Type B pancreatic cell (in vitro differentiated cells): ENCODE data around the gene CELF3. TPM values are rescaled to one million over a fixed set of nuclear protein-coding genes. Genes with fewer than 3 reads are reported as not detected.

Source experiments
- DNase-seq: peaks from one replicate; pipeline ENCODE4 v3.0.0; 2021; ENCODE audit warnings: mixed read lengths; ENCODE audit not compliant: unreplicated experiment; ENCODE audit errors: extremely low spot score
- H3K27ac Mint-ChIP-seq: 2 replicates; pipeline ENCODE4 v1.8.0; 2021; ENCODE audit warnings: mild to moderate bottlenecking, mixed read lengths
- H3K27me3 Mint-ChIP-seq: 2 replicates; pipeline ENCODE4 v1.8.0; 2021; ENCODE audit warnings: mixed read lengths
- H3K36me3 Mint-ChIP-seq: 2 replicates; pipeline ENCODE4 v1.8.0; 2021; ENCODE audit warnings: mixed read lengths
- H3K4me1 Mint-ChIP-seq: one replicate; pipeline ENCODE4 v1.8.0; 2021; ENCODE audit warnings: mixed read lengths; ENCODE audit not compliant: unreplicated experiment
- H3K4me3 Mint-ChIP-seq: 2 replicates; pipeline ENCODE4 v1.8.0; 2021; ENCODE audit warnings: mild to moderate bottlenecking, mixed read lengths
- H3K9me3 Mint-ChIP-seq: 2 replicates; pipeline ENCODE4 v1.8.0; 2021; ENCODE audit warnings: mixed read lengths
- CTCF ChIP-seq: fragments of 200-600 bp; sonication (generic); conservative IDR thresholded peaks from 2 replicates; pipeline ENCODE4 v1.5.0; 2021; ENCODE audit warnings: antibody characterized with exemption, mild to moderate bottlenecking
- total RNA-seq: library from RNA; stranded (reverse); gene quantifications from 2 replicates; pipeline ENCODE4 v1.2.1, GENCODE V29; 2021; ENCODE audit warnings: low replicate concordance

CELF3 gene
- total RNA-seq, 1 donor from 2014 or later = 17.9 TPM

- peak overlapping the region; percentile 39 for H3K27ac Mint-ChIP-seq
- H3K9me3 Mint-ChIP-seq = no peaks in the 10 kb centered on the region
- peaks cover 14% of the 10 kb centered on the region for H3K4me1 Mint-ChIP-seq
- no peak for TF ChIP-seq CTCF
- H3K36me3 Mint-ChIP-seq = no peaks in the 10 kb centered on the region
- H3K4me3 Mint-ChIP-seq = peak overlapping the region; percentile 9
- H3K27me3 Mint-ChIP-seq = peaks cover 50% of the 10 kb centered on the region
- DNase-seq = no peak
These were observed 2.7 kb downstream of the CELF3 start for GRCh38 chr1:151713874-151714273.

GRCh38 chr1:151713044-151713443 is 3.6 kb downstream of the CELF3 start:
- Mint-ChIP-seq H3K9me3 (no peaks in the 10 kb centered on the region), H3K36me3 (no peaks in the 10 kb centered on the region), H3K4me1 (peaks cover 13% of the 10 kb centered on the region), H3K4me3 (no peak overlapping the region), H3K27ac (no peak overlapping the region), H3K27me3 (peaks cover 42% of the 10 kb centered on the region)
- TF ChIP-seq CTCF = no peak
- no peak for DNase-seq

- H3K36me3 Mint-ChIP-seq = no peaks in the 10 kb centered on the region
- H3K27ac Mint-ChIP-seq = peak overlapping the region; percentile 29
- H3K4me1 Mint-ChIP-seq = peaks cover 3% of the 10 kb centered on the region
- H3K9me3 Mint-ChIP-seq = no peaks in the 10 kb centered on the region
- peak overlapping the region; percentile 22 for H3K4me3 Mint-ChIP-seq
- TF ChIP-seq CTCF = no peak
- no peak for DNase-seq
- peaks cover 31% of the 10 kb centered on the region for H3K27me3 Mint-ChIP-seq
These were observed 4.7 kb downstream of the CELF3 start for GRCh38 chr1:151711951-151712350.

- Mint-ChIP-seq H3K27ac (no peak overlapping the region), H3K9me3 (no peaks in the 10 kb centered on the region), H3K4me3 (no peak overlapping the region), H3K27me3 (peaks cover 27% of the 10 kb centered on the region), H3K36me3 (no peaks in the 10 kb centered on the region), H3K4me1 (no peaks in the 10 kb centered on the region)
- TF ChIP-seq CTCF = no peak
- no peak for DNase-seq
These were observed 5.4 kb downstream of the CELF3 start for GRCh38 chr1:151711044-151711800.

- no peak overlapping the region for H3K27ac Mint-ChIP-seq
- no peaks in the 10 kb centered on the region for H3K9me3 Mint-ChIP-seq
- no peaks in the 10 kb centered on the region for H3K36me3 Mint-ChIP-seq
- peaks cover 18% of the 10 kb centered on the region for H3K27me3 Mint-ChIP-seq
- no peaks in the 10 kb centered on the region for H3K4me1 Mint-ChIP-seq
- no peak for TF ChIP-seq CTCF
- no peak for DNase-seq
- no peak overlapping the region for H3K4me3 Mint-ChIP-seq
These were observed 6.3 kb downstream of the CELF3 start for GRCh38 chr1:151710187-151710840.
